ENCODE results near the gene RPS26.
"Not testable (repeated sequence)": the region's sequence is repeated elsewhere in the genome, so short reads cannot be mapped to it uniquely, and the experiment has no call there.

Gene RPS26

GRCh38 chr12:56041552-56042429 lies at the start of gene RPS26:
Gene RPS26 (plus strand): TSS chr12:56041918. CDS start chr12:56042167, 249 bp downstream.
- DNase-seq (ENCODE audit: low read depth in 3 of 3) = peak; percentile 77 to 94 (median 82)

GRCh38 chr12:55993230-55993853 lies 48.4 kb upstream of the RPS26 start:
- DNase-seq (ENCODE audit: low read depth in 3 of 3) = no peak

- DNase-seq (ENCODE audit: low read depth in 3 of 3) = no peak
Measured at GRCh38 chr12:55995366-55995765, 46.4 kb upstream of the RPS26 start.

DNA sequence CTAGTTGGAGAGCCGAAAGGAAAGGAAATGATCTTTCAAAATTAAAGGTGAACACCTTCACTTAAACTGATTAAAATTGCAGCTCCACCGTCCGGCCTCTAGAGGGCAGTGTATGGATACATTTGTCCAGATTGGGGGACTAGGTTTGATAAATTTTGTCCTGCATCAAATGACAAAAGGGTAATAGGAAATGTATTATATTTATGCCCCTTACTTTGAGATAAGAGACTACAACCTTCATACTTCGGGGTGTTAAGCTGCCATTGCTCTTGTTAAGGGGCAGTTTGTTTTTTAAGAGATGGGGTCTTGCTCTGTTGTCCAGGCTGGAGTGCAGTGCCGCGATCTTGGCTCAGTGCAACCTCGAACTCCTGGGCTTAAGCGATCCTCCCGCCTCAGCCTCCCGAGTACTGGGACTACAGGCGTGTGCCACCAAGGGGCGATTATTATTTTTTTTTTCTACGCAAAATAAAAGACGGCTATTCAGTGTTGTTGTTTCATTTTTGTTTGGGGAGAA lies 45.5 kb upstream of the RPS26 start:
- DNase-seq (ENCODE audit: low read depth in 3 of 3) = peak; percentile 30 to 39 (median 34)

DNA sequence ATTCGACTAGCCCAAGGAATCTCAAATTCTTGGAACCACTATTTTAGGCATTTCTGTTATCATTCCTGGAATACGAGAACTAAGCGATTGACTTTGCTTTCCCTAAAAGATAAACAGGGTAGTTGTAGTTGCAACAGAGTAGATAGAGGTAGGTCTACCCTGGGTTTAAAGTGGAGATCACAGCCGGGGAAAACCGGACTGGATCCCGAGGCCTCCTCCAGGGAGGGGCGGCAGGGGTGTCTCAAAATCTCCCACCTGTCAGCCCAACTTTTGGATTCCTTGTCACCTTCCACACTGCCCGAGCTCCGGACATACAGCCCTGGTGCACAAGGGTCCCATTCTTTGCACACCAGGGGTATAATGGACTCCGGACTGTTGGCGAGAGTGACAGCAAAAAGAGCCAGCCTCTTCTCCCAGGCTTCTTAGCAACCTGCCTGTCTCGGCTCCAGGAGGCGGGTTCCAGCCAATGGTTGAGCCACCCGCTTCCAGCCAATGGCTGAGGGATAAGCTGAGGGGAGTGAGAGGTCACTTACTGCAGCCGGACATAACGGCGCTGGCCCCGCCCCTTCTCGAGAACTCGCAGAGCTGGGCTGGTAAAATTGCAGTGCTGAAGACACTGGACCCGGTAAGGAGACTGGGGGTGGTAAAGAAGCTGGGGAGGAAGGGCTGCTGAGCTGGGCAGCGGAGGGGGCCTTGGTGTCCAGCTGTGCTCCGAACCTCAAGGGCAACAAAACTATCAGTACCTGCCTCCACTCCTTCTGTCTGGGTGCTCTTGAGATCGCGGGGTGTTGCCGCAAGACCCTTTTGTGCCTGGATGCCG lies 44.8 kb upstream of the RPS26 start, which contains the start of gene SUOX:
TSS of gene SUOX (plus strand) at position 562 of the 820 bp plus-strand sequence. CDS start 4,946 bp downstream, outside the sequence.
- DNase-seq (ENCODE audit: low read depth in 3 of 3) = no peak

DNA sequence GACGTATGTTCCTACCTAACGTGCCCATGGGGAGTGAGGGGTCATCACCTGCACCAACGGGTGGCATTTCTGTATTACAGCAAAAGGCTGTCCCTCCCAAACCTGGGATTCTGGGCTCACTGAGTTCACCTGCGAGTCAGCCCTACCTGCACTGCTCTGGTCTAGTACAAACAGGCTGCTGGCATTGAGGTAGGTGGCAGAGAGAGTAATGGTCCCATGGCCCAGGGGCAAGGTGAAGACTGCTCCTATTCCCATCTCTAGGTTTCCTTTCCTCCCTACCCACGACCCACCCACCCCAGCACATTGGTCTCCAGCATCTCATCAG lies 44.2 kb upstream of the RPS26 start:
- no peak for DNase-seq (ENCODE audit: low read depth in 3 of 3)

GRCh38 chr12:55999522-55999921 lies 42.2 kb upstream of the RPS26 start:
- DNase-seq (ENCODE audit: low read depth in 3 of 3) = not testable (repeated sequence)

DNA sequence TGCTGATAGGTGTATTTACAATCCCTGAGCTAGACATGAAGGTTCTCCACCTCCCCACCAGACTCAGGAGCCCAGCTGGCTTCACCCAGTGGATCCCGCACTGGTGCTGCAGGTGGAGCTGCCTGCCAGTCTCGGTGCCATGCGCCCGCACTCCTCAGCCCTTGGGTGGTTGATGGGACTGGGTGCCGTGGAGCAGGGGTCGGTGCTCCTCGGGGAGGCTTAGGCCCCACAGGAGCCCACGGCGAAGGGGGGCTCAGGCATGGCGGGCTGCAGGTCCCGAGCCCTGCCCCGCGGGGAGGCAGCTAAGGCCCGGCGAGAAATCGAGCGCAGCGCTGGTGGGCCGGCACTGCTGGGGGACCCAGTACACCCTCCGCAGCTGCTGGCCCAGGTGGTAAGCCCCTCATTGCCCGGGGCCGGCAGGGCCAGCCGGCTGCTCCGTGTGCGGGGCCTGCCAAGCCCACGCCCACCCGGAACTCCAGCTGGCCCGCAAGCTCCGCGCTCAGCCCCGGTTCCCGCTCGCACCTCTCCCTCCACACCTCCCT lies 41.6 kb upstream of the RPS26 start:
- not testable (repeated sequence) for DNase-seq (ENCODE audit: low read depth in 3 of 3)

DNA sequence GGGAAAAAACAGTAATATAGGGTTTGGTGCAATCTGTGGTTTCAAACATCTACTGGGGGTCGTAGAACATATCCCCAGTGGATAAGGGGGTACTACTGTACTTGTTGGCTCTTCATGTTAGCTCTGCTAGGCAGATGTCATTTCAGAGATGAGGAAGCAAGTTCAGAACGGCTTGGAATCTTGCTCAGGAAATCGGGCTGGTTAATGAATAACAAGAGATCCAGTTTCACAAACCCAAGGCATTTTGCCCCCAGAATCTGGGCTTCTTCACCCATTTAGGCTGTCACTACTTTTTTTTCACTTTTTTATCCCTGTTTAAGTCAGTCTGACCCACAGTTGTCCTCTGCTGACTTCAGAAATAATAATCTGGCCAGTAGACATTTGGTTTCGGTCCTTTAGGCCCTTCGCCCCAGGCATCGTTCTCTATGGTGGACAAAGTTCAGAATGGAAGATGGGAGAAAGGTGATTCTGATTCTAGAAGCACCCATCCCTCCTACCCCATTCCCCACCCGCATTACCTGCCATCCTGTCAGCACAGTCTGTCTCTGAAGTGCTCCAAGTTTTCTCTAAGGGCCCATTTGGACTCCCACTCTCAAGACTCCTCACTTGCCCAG lies 40.1 kb upstream of the RPS26 start:
- no peak for DNase-seq (ENCODE audit: low read depth in 3 of 3)

GRCh38 chr12:56003376-56003775 lies 38.3 kb upstream of the RPS26 start:
- not testable (repeated sequence) for DNase-seq (ENCODE audit: low read depth in 3 of 3)

- DNase-seq (ENCODE audit: low read depth in 3 of 3) = no peak
Measured at GRCh38 chr12:56004211-56004610, 37.5 kb upstream of the RPS26 start.

- DNase-seq (ENCODE audit: low read depth in 3 of 3) = peak in 1 of 3 donors; percentile 84
Measured at GRCh38 chr12:56007564-56008559, 33.9 kb upstream of the RPS26 start.

- no peak for DNase-seq (ENCODE audit: low read depth in 3 of 3)
Measured at GRCh38 chr12:56010111-56010570, 31.6 kb upstream of the RPS26 start.

DNA sequence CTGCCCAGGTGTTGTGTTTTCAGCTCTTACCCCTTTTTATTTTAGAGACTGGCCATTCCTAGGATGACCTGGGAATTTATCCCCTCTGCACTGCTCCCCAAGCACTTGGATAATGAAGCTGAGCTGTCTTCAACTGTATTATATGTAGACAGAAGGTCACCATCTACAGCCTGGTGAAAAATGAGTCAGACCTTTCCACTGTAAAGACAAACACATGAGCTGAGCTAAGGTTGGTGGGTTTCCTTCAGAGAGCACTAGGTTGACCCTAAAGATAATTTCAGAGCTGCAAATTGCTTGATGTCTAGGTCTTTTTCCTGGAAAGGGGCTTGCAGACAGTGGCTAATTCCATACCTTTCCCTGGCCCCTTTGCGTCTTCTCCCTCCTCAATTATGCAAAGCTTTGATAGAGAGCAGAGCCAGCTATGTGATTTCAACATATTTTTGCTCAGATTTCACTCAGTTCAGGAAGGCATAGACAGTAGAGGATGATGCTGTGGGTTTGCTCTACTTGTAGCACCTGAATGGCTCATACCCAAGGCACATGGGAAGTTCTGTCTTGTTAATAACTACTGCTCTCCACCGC lies 30.1 kb upstream of the RPS26 start:
- no peak for DNase-seq (ENCODE audit: low read depth in 3 of 3)

- DNase-seq (ENCODE audit: low read depth in 3 of 3) = no peak
Measured at GRCh38 chr12:56013482-56013881, 28.2 kb upstream of the RPS26 start.

- no peak for DNase-seq (ENCODE audit: low read depth in 3 of 3)
Measured at GRCh38 chr12:56014205-56014604, 27.5 kb upstream of the RPS26 start.

DNA sequence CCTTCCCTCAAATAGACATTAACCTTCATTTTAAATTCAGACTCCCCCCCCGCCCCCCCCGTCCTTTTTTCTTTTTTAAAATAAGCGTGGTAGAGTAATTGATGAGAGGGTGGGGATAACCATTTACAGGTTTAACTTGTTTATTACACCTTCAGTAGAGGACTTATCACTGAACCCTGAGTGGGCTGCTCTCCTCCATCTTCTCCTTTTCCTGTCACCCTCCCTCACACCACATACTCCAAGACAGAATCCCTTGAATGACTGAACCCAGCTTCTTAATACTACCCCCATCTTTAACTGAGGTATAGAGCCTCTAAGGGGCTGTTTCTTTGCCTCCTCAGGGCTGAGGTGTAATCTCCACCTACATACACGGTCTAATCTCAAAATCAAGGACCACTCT lies 24.5 kb upstream of the RPS26 start:
- no peak for DNase-seq (ENCODE audit: low read depth in 3 of 3)

DNA sequence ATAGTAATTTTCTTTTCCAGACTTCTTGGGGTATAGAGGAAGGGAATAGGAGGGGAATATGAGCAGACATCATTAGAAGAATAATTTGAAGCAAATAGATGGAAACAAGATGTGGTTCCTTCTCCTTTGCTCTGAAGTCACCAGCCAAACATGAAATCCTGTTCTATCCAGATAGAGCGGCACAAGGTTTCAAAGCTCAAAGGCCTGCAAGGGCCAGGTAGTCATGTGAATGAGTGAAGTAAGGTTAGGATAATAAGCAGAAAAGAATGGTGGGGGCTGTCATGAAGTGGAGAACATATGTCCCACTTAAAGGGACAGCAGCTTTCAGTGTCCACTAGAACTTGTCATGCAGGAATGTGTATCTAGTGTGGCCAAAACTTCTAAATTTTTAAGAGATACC lies 23.4 kb upstream of the RPS26 start:
- DNase-seq (ENCODE audit: low read depth in 3 of 3) = no peak

- no peak for DNase-seq (ENCODE audit: low read depth in 3 of 3)
Measured at GRCh38 chr12:56020423-56021184, 21.1 kb upstream of the RPS26 start, which contains the start of gene IKZF4. Gene IKZF4 (plus strand): TSS chr12:56021043. CDS start chr12:56021494, 451 bp downstream.

Measured in stimulated activated CD4-positive, alpha-beta T cell treated with anti-CD3 and anti-CD28 coated beads, TNF-alpha, amount 100 ng/mL, for 48 hours (primary cell).